HepG2 (cell line): ENCODE measurements around the gene PPP1CC. TPM values are rescaled to one million over a fixed set of nuclear protein-coding genes. Genes with fewer than 3 reads are reported as not detected.
A peak's percentile ranks its signal among the peaks of the same experiment; 100 is the strongest.

ENCODE experiments used
- BCL6 ChIP-seq: IDR thresholded peaks from 2 replicates; pipeline ENCODE4 v1.6.1; 2016; ENCODE audit warnings: missing genetic modification reagents, missing compliant biosample characterization
- BCLAF1 ChIP-seq: fragments of 450-650 bp; IDR thresholded peaks from 2 replicates; pipeline ENCODE4 v1.6.1; 2017; ENCODE audit warnings: mild to moderate bottlenecking
- FOXA3 ChIP-seq: IDR thresholded peaks from 2 replicates; pipeline ENCODE4 v1.6.1; 2016; ENCODE audit warnings: missing genetic modification reagents, missing compliant biosample characterization
- KLF15 ChIP-seq: sonication (generic); formaldehyde crosslinking; IDR thresholded peaks from 2 replicates; pipeline ENCODE4 v1.8.1; 2023; ENCODE audit warnings: borderline replicate concordance, mild to moderate bottlenecking, inconsistent platforms, missing genetic modification reagents, mixed read lengths
- MTA1 ChIP-seq: sonication (generic); formaldehyde crosslinking; IDR thresholded peaks from 2 replicates; pipeline ENCODE4 v1.4.0; 2020; ENCODE audit warnings: missing genetic modification reagents, mild to moderate bottlenecking, borderline replicate concordance
- NAIF1 ChIP-seq: sonication (generic); formaldehyde crosslinking; IDR thresholded peaks from 2 replicates; pipeline ENCODE4 v1.5.0; 2020; ENCODE audit warnings: mild to moderate bottlenecking, missing genetic modification reagents, borderline replicate concordance
- RBM22 ChIP-seq: fragments of 200-400 bp; formaldehyde crosslinking; optimal IDR thresholded peaks from 2 replicates; pipeline ENCODE3; 2017; ENCODE audit warnings: mild to moderate bottlenecking, low read length, moderate library complexity
- SMARCC2 ChIP-seq: fragments of 450-650 bp; IDR thresholded peaks from 2 replicates; pipeline ENCODE4 v1.6.1; 2017; ENCODE audit warnings: antibody characterized with exemption, mild to moderate bottlenecking
- SYNCRIP ChIP-seq: fragments of 200-400 bp; formaldehyde crosslinking; IDR thresholded peaks from 2 replicates; pipeline ENCODE4 v1.6.1; 2018; ENCODE audit warnings: mild to moderate bottlenecking, low read depth, low read length; ENCODE audit not compliant: insufficient read depth
- TOE1 ChIP-seq: sonication (generic); formaldehyde crosslinking; IDR thresholded peaks from 2 replicates; pipeline ENCODE4 v1.4.0; 2020; ENCODE audit warnings: mild to moderate bottlenecking, missing genetic modification reagents
- U2AF1 ChIP-seq: fragments of 200-400 bp; formaldehyde crosslinking; optimal IDR thresholded peaks from 2 replicates; pipeline ENCODE3; 2017; ENCODE audit warnings: mild to moderate bottlenecking, low read depth, low read length
- ZBTB7A ChIP-seq: sonication (generic); formaldehyde crosslinking; IDR thresholded peaks from 2 replicates; pipeline ENCODE4 v1.8.0; 2022; ENCODE audit warnings: mild to moderate bottlenecking, missing genetic modification reagents
- ZNF292 ChIP-seq: sonication (generic); formaldehyde crosslinking; IDR thresholded peaks from 2 replicates; pipeline ENCODE4 v1.8.1; 2022; ENCODE audit warnings: mild to moderate bottlenecking, low read depth, missing genetic modification reagents, borderline replicate concordance
- ZNF530 ChIP-seq: sonication (generic); formaldehyde crosslinking; IDR thresholded peaks from 2 replicates; pipeline ENCODE4 v1.5.0; 2020; ENCODE audit warnings: low read depth, mild to moderate bottlenecking, missing genetic modification reagents
- ZNF615 ChIP-seq: sonication (generic); formaldehyde crosslinking; IDR thresholded peaks from 2 replicates; pipeline ENCODE4 v1.5.0; 2020; ENCODE audit warnings: mild to moderate bottlenecking, missing genetic modification reagents, borderline replicate concordance
- ZNF749 ChIP-seq: sonication (generic); formaldehyde crosslinking; IDR thresholded peaks from 2 replicates; pipeline ENCODE4 v1.8.0; 2022; ENCODE audit warnings: mild to moderate bottlenecking, missing genetic modification reagents, moderate library complexity, borderline replicate concordance
- polyA plus RNA-seq, 8 experiments: library from polyadenylated mRNA; depleted of rRNA in 3 of 8; stranded (reverse) in 7 of 8; unstranded in 1 of 8; fragments of >200 nt; fragmentation: Illumina TruSeq in 4 of 8; extraction: Trizol in 4 of 8; gene quantifications; 2 replicates each; pipeline versions ENCODE4 v1.2.1 to v1.2.3, GENCODE V29; 2011 to 2016; ENCODE audit warnings: low read depth in 4 of 8, missing spikeins in 1 of 8, mixed read lengths in 1 of 8; ENCODE audit not compliant: insufficient read depth in 1 of 8
- total RNA-seq, 5 experiments: library from RNA; depleted of rRNA; stranded (reverse); fragments of >200 nt; fragmentation: Illumina TruSeq; extraction: Trizol; gene quantifications; 2 replicates each; pipeline ENCODE4 v1.2.3, GENCODE V29; 2016; ENCODE audit warnings: low read depth in 1 of 5
- TF ChIP-seq, protein P1 (sequence below): sonication (generic); formaldehyde crosslinking; IDR thresholded peaks from 2 replicates; pipeline ENCODE4 v1.4.0; 2020; ENCODE audit warnings: missing genetic modification reagents, borderline replicate concordance
- TF ChIP-seq, protein P2 (sequence below): sonication (generic); formaldehyde crosslinking; IDR thresholded peaks from 2 replicates; pipeline ENCODE4 v1.4.0; 2020; ENCODE audit warnings: missing genetic modification reagents
- TF ChIP-seq, protein P3 (sequence below): sonication (generic); formaldehyde crosslinking; IDR thresholded peaks from 2 replicates; pipeline ENCODE4 v1.4.0; 2020; ENCODE audit warnings: mild to moderate bottlenecking, missing genetic modification reagents
- TF ChIP-seq, protein P4 (sequence below): sonication (generic); formaldehyde crosslinking; IDR thresholded peaks from 2 replicates; pipeline ENCODE4 v1.5.1; 2020; ENCODE audit warnings: missing genetic modification reagents, mild to moderate bottlenecking, borderline replicate concordance

The PPP1CC gene
- total and polyA plus RNA-seq, 2 of the 13 experiments (the other 11 are each of a cell fraction or from before 2014, with no cell fraction given), result 178 to 187 TPM

- TF ChIP-seq KLF15 (CRISPR knock-in tag), result no peak
- TF ChIP-seq ZNF292 (CRISPR knock-in tag), result no peak
- no peak for TF ChIP-seq NAIF1 (CRISPR knock-in tag)
- TF ChIP-seq ZNF530 (CRISPR knock-in tag), result no peak
- no peak for TF ChIP-seq RBM22
- no peak for TF ChIP-seq U2AF1
- no peak for TF ChIP-seq SMARCC2
- peak; percentile 67 for TF ChIP-seq FOXA3 (CRISPR knock-in tag)
- TF ChIP-seq, protein P1, sequence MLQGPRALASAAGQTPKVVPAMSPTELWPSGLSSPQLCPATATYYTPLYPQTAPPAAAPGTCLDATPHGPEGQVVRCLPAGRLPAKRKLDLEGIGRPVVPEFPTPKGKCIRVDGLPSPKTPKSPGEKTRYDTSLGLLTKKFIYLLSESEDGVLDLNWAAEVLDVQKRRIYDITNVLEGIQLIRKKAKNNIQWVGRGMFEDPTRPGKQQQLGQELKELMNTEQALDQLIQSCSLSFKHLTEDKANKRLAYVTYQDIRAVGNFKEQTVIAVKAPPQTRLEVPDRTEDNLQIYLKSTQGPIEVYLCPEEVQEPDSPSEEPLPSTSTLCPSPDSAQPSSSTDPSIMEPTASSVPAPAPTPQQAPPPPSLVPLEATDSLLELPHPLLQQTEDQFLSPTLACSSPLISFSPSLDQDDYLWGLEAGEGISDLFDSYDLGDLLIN, result no peak
- TF ChIP-seq, protein P2, sequence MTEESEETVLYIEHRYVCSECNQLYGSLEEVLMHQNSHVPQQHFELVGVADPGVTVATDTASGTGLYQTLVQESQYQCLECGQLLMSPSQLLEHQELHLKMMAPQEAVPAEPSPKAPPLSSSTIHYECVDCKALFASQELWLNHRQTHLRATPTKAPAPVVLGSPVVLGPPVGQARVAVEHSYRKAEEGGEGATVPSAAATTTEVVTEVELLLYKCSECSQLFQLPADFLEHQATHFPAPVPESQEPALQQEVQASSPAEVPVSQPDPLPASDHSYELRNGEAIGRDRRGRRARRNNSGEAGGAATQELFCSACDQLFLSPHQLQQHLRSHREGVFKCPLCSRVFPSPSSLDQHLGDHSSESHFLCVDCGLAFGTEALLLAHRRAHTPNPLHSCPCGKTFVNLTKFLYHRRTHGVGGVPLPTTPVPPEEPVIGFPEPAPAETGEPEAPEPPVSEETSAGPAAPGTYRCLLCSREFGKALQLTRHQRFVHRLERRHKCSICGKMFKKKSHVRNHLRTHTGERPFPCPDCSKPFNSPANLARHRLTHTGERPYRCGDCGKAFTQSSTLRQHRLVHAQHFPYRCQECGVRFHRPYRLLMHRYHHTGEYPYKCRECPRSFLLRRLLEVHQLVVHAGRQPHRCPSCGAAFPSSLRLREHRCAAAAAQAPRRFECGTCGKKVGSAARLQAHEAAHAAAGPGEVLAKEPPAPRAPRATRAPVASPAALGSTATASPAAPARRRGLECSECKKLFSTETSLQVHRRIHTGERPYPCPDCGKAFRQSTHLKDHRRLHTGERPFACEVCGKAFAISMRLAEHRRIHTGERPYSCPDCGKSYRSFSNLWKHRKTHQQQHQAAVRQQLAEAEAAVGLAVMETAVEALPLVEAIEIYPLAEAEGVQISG (CRISPR knock-in tag), result peak; percentile 65
- TF ChIP-seq, protein P3, sequence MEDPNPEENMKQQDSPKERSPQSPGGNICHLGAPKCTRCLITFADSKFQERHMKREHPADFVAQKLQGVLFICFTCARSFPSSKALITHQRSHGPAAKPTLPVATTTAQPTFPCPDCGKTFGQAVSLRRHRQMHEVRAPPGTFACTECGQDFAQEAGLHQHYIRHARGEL (CRISPR knock-in tag), result no peak
- TF ChIP-seq ZBTB7A (CRISPR knock-in tag), result no peak
- TF ChIP-seq BCL6, result no peak
- TF ChIP-seq BCLAF1, result no peak
- TF ChIP-seq MTA1 (CRISPR knock-in tag), result no peak
- no peak for TF ChIP-seq TOE1 (CRISPR knock-in tag)
- no peak for TF ChIP-seq ZNF615
- TF ChIP-seq SYNCRIP, result no peak
- TF ChIP-seq, protein P4, sequence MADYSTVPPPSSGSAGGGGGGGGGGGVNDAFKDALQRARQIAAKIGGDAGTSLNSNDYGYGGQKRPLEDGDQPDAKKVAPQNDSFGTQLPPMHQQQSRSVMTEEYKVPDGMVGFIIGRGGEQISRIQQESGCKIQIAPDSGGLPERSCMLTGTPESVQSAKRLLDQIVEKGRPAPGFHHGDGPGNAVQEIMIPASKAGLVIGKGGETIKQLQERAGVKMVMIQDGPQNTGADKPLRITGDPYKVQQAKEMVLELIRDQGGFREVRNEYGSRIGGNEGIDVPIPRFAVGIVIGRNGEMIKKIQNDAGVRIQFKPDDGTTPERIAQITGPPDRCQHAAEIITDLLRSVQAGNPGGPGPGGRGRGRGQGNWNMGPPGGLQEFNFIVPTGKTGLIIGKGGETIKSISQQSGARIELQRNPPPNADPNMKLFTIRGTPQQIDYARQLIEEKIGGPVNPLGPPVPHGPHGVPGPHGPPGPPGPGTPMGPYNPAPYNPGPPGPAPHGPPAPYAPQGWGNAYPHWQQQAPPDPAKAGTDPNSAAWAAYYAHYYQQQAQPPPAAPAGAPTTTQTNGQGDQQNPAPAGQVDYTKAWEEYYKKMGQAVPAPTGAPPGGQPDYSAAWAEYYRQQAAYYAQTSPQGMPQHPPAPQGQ (CRISPR knock-in tag), result no peak
- no peak for TF ChIP-seq ZNF749 (CRISPR knock-in tag)
Measured at GRCh38 chr12:110742718-110743570, at the start of gene PPP1CC (continued).
